GM21390 (cell line): ENCODE results near the gene SMIM38.

Experiments used
- ATAC-seq: cut with Tn5 transposase; IDR thresholded peaks from one replicate; pipeline ENCODE4 v1.9.1; 2021; ENCODE audit not compliant: unreplicated experiment

The SMIM38 gene

DNA sequence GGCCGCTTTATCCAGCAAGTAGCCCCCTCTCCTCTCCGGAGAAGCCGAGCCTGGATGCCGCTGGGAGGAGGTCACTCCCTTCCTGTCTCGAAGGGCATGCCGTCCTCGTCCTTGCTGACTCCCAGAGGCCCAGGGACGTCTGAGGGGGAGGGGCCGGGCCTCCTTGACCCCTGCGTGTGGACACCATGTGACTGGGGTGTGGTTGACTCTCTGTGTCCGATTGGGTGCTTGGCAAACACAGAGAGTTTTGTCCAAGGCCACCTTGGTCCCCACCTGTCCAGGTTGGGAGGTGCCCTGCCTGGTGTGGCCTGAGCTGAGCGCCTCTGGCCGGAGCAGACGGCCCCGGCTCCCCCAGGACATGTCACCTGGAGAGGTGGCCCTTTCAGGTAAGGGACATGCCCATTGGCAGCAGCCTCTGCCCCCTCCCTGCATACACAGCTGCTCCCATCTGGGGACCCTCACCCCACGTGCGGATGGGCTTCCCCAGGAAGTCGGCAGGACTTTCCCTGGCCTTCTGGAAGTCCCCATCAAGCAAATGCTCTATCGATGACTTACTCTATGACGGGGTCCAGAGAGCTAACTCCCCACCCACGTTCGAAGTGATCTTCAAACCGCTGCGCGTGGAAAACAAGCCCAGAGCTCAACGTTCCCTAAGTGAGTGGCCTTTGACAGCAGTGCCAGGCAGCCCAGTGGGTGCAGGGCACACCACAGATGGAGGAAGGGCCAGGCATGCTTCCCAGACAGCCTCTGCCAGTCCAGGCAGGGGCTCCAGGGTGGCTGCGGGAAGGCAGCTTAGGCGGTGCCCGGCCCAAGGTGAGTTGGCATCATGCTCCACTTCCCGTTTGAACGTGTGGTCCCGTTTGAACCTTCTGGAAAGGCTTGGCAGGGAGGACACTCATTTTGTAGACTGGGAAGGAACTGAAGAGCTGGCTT is at the start of gene SMIM38:
TSS of gene SMIM38 (plus strand) at position 634 of the 933 bp plus-strand sequence. CDS start 1,912 bp downstream, outside the sequence.
- no peak for ATAC-seq

GRCh38 chr11:69106031-69106811 is 49.5 kb upstream of the SMIM38 start:
- no peak for ATAC-seq

GRCh38 chr11:69107413-69107812 is 48.3 kb upstream of the SMIM38 start:
- ATAC-seq = no peak

- ATAC-seq = no peak
These were observed 47.7 kb upstream of the SMIM38 start for GRCh38 chr11:69108030-69108429.

- ATAC-seq = no peak
These were observed 47.2 kb upstream of the SMIM38 start for GRCh38 chr11:69108559-69108958.

DNA sequence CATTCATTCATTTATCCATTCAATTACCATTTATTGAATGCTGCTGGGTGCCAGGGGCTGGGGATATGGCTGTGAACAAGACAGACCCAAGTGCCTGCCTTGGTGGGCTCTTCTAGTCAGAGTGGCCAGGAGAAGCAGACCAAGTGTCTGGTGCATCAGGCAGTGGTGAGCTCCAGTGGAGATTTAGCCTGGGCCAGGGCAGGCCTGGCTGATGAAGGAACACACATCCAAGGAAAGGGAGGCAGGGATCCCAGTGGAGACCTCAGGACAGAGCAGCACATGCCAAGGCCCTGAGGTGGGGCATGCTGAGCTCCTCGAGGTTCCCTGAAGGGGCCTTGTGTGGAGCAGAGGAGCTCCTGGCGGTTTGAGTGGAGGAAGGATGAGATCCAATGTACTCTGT is 46.6 kb upstream of the SMIM38 start:
- no peak for ATAC-seq

DNA sequence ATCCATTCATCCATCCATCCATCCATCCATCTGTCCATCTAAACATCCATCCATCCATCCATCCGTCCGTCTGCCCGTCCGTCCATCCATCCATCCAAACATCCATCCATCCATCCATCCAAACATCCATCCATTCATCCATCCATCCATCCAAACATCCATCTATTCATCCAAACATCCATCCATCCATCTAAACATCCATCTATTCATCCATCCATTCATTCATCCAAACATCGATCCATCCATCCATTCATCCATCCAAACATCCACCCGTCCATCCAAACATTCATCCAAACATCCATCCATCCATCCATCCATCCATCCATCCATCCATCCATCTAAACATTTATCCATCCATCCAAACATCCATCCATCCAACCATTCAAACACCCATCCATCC is 45.3 kb upstream of the SMIM38 start:
- no peak for ATAC-seq

GRCh38 chr11:69111624-69112542 is 43.9 kb upstream of the SMIM38 start:
- no peak for ATAC-seq

DNA sequence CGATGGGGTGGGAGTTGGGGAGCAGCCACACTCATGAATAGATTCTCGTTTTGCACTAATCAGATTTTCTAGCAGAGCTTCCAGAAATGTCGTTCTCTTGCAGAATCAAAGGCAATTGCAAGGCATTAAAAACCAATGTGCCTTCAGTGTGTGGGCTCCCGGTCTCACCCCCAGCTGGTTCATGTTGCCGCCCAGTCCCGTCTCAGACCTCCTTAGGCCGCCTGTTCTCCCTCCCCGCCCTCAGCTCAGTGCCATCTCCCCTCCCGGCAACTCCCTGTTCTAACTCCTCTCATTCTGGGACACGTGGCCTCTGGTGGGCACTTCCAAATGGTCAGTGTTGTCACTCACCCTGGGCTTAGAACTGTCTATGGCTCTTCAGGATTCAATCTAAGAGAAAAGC is 42.5 kb upstream of the SMIM38 start:
- ATAC-seq = no peak

DNA sequence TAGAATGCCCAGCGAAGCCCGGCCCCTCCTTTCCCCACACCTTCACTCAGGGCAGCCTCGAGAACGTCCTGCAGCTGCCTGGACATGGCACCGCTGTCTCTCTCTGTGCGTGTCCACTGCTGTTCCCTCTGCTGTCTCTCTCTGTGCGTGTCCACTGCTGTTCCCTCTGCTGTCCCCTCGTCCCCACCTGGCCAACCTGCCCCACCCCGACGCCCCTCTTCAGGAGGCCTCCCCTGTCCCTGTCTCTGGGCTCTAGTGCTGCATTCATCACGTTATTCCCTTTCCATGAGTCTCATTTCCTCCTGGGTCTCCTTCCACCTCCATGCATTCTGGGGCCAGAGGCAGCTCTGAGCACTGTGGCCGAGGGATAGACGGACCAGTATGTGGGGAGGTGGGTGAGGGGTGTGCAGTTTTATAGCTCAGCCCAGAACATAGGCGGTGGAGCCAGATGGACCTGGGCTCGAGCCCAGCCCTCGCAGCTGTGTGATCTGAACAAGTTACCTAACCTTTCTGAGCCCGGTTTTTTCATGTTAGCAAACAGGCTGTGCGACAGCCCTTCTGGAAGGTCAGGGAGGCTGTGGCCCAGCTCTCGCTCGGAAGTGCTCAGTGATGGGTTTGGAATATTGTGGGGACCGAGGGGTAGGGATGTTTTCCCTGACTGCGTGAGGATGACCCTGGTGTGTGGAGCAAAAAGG is 41.9 kb upstream of the SMIM38 start:
- no peak for ATAC-seq

DNA sequence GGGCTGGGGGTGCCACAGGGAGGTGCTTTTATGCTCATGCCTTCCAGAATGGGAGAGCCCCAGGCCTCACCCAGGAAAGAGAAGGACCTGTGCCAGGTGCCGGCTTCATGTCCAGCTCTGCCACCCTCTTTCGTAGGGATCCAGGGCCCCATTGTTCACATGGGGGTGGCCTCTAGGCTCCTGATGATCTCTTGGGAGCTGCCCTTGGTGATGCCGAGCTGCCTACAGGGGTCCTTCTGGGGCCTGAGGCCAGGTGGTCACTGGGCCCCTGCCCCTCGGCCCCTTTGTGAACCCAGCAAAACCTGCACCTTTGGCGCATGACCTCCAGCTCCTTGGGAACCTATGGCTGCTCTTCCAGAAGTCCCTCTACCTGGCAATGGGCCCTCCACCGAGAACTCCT is 41.4 kb upstream of the SMIM38 start:
- no peak for ATAC-seq

DNA sequence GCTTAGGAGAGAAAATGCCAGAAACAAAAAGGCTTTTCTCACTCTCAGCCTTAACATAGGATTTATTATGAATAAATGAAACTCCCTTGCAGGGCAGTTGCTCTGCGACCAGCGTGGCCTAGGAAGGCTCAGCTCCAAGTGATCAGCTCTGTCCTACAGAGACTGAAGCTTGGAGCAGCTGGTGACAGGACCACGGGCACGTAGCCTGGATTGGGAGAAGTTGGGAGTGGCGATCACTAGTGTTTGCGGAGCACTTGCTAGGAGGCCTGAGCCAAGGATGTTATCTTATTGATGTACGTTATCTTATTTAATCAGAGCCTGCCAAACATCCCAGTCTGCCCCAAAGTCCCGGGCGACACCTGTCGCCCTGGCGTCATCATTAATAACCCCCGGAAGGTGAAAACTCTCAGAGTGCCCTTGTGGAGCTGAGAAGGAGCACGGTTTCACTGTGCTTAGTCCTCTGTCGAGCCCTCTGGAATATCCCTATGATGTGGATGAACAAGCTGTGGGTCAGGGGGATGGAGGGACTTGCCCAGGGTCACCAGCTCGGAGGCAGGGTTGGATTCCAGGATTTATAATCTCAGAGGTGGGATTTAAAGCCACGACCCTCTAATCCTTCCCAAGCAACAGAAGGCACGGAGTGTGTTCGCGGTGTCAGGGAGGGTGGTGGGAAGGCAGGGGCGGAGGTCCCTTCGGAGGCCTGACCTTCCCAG is 40.8 kb upstream of the SMIM38 start:
- ATAC-seq = no peak

- ATAC-seq = no peak
These were observed 39.9 kb upstream of the SMIM38 start for GRCh38 chr11:69115586-69116560.

GRCh38 chr11:69116671-69117070 is 39.1 kb upstream of the SMIM38 start:
- no peak for ATAC-seq

- ATAC-seq = no peak
These were observed 36.5 kb upstream of the SMIM38 start for GRCh38 chr11:69119190-69119589.

DNA sequence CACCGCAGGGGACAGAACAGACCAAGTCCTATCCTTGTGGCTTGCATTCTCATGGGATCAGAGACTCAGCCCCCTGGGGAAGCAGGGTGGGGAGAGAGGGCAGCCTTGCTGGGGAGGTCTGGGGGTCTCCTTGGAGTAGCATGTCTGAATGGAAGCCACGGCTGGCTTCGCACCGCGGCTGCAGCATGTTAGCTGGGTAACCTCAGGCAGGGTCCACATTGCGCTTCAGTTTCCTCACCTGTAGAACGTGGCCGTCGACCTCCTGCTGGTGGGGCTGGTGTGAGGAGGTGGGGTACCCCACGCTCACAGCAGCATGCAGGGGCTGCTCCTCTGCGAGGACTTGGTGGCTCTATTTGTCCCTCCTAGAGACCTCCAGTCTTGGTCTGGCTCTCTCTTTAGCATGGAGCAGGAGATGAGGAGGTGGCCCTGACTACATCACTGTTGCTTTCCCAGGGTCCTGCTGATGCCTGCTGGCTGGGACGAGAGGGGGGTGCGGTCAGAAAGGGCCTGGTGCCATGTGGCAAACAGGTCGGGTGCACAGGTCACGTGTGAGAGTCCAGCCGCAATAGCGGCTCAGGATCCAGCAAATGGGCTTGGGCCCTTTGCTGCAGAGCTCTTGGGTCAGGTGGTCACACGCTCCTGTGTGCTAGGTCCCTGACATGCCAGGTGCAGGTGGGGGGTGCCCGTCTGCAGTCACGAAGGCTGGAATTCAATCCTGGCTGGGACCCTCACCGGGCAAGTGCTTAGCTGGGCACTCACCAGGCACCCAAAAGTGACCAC is 35.4 kb upstream of the SMIM38 start:
- no peak for ATAC-seq

DNA sequence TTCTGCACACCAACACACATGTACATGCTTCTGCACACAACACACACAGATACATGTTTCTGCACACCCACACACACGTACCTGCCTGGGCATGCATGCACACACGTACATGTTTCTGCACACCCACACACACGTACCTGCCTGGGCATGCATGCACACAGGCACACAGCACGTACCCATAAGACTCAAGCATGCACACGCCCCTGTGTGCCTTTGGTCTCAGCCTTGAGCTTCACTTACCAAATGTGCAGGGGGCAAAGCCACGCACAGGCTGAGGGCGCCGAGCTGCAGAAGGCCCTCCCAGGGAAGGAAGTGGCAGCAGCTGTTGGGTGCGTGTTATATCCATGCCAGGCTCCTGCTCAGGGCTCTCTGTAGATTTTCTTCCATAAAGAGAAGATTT is 34.7 kb upstream of the SMIM38 start:
- no peak for ATAC-seq
